ENCODE measurements around the gene PRKN.

The PRKN gene

DNA sequence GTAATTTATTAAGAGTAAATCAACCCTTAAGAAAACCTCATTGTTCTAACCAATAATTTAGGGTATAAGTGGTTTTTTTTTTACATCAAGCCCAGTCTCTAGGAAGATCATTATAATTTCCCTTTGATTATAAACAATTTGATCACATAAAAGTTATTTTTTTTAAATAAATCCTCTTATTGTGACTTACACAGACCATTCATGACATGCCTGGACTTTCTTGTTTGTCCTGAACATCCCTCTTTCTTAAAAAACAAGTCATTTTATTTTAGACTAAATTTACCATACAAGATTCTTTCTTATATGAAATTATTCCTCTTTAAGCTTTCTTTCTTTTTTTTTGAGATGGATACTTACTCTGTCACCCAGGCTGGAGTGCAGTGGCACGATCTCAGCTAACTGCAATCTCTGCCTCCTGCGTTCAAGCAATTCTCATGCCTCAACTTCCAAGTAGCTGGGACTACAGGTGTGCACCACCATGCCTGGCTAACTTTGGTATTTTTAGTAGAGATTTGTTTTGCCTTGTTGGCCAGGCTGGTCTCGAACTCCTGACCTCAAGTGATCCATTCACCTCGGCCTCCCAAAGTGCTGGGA, 1400.1 kb downstream of the PRKN start:
- H3K4me2 ChIP-seq (ENCODE audit: insufficient read depth, low read length) = no peak overlapping the region
- no peak overlapping the region for H3K4me3 ChIP-seq (ENCODE audit: low read depth in 1 of 2, low read length in 2 of 2)
- no peaks in the 10 kb centered on the region for H3K27me3 ChIP-seq (ENCODE audit: insufficient read depth, low read length, poor library complexity)
- no peak overlapping the region for H3K27ac ChIP-seq (ENCODE audit: low read length)
- H3K4me1 ChIP-seq (ENCODE audit: insufficient read depth, low read length) = no peaks in the 10 kb centered on the region
- H4K20me1 ChIP-seq (ENCODE audit: insufficient read depth, low read length) = no peaks in the 10 kb centered on the region
- DNase-seq (no peak), ATAC-seq (ENCODE audit: insufficient read depth, low read depth) (no peak)
- no peak for TF ChIP-seq EZH2 (IDR thresholded peaks at IDR 0.05; ENCODE audit: borderline replicate concordance, low read depth, low read length, severe bottlenecking)
- TF ChIP-seq, protein P1, sequence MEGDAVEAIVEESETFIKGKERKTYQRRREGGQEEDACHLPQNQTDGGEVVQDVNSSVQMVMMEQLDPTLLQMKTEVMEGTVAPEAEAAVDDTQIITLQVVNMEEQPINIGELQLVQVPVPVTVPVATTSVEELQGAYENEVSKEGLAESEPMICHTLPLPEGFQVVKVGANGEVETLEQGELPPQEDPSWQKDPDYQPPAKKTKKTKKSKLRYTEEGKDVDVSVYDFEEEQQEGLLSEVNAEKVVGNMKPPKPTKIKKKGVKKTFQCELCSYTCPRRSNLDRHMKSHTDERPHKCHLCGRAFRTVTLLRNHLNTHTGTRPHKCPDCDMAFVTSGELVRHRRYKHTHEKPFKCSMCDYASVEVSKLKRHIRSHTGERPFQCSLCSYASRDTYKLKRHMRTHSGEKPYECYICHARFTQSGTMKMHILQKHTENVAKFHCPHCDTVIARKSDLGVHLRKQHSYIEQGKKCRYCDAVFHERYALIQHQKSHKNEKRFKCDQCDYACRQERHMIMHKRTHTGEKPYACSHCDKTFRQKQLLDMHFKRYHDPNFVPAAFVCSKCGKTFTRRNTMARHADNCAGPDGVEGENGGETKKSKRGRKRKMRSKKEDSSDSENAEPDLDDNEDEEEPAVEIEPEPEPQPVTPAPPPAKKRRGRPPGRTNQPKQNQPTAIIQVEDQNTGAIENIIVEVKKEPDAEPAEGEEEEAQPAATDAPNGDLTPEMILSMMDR (IDR thresholded peaks at IDR 0.05; ENCODE audit: borderline replicate concordance, extremely low read depth, low read length, poor library complexity, severe bottlenecking) = no peak
- H2AFZ ChIP-seq (ENCODE audit: low read depth, low read length) = no peak overlapping the region
- H3K9me3 ChIP-seq (ENCODE audit: insufficient read depth, low read length, severe bottlenecking) = peaks cover 10% of the 10 kb centered on the region
- no peaks in the 10 kb centered on the region for H3K79me2 ChIP-seq (ENCODE audit: insufficient read depth, low read length)
- H3K36me3 ChIP-seq (ENCODE audit: insufficient read depth, low read length) = no peaks in the 10 kb centered on the region
- no peak overlapping the region for H3K9ac ChIP-seq (ENCODE audit: low read depth, low read length)

DNA sequence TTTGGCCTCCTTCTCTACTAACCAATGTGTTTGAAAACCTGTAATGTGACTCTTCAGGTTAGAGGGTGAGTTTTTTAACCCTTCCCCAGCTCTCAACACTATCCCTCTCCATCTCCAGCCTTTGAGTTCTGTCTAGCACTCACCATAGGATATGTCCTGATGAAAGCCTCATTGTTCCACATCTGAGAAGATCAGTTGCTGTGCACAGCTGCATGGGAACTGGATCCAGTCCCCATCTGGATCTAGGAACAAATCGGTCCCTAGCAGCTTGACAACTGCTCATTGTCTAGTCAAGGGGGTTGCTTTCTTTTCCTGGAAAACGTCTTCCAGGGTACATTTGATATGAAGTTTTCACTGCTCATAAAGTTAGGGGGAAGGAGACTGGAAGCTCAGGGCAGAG, 1408.3 kb downstream of the PRKN start:
- no peak overlapping the region for H3K9ac ChIP-seq (ENCODE audit: low read depth, low read length)
- no peak for TF ChIP-seq EZH2 (IDR thresholded peaks at IDR 0.05; ENCODE audit: borderline replicate concordance, low read depth, low read length, severe bottlenecking)
- TF ChIP-seq, protein P1 (IDR thresholded peaks at IDR 0.05; ENCODE audit: borderline replicate concordance, extremely low read depth, low read length, poor library complexity, severe bottlenecking) = no peak
- no peak for DNase-seq

DNA sequence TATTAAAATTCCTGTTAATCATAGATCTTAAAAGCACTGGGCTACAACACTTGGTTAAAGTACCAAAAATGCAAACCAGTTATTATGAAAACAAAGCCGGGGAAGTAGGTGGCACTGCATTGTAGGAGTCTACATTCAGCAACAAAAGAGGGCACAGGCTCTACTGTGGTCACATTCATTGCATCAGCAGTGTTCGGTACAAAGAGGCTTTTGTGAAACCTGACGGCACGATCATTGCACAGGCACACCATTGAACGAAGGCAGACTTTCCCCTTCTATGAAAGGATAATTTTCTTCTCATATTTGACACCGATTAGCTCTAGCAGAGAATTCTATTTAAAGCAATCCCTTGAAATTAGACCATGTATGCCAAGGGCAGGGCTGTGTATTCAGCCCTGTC, 1409.1 kb downstream of the PRKN start:
- H3K27me3 ChIP-seq (ENCODE audit: insufficient read depth, low read length, poor library complexity) = no peaks in the 10 kb centered on the region
- no peak overlapping the region for H2AFZ ChIP-seq (ENCODE audit: low read depth, low read length)
- H3K4me2 ChIP-seq (ENCODE audit: insufficient read depth, low read length) = no peak overlapping the region
- no peaks in the 10 kb centered on the region for H4K20me1 ChIP-seq (ENCODE audit: insufficient read depth, low read length)
- H3K27ac ChIP-seq (ENCODE audit: low read length) = no peak overlapping the region
- H3K9me3 ChIP-seq (ENCODE audit: insufficient read depth, low read length, severe bottlenecking) = peaks cover 10% of the 10 kb centered on the region
- TF ChIP-seq, protein P1 (IDR thresholded peaks at IDR 0.05; ENCODE audit: borderline replicate concordance, extremely low read depth, low read length, poor library complexity, severe bottlenecking) = no peak
- TF ChIP-seq EZH2 (IDR thresholded peaks at IDR 0.05; ENCODE audit: borderline replicate concordance, low read depth, low read length, severe bottlenecking) = no peak
- DNase-seq (no peak), ATAC-seq (ENCODE audit: insufficient read depth, low read depth) (no peak)
- H3K79me2 ChIP-seq (ENCODE audit: insufficient read depth, low read length) = no peaks in the 10 kb centered on the region
- H3K36me3 ChIP-seq (ENCODE audit: insufficient read depth, low read length) = no peaks in the 10 kb centered on the region
- no peak overlapping the region for H3K4me3 ChIP-seq (ENCODE audit: low read depth in 1 of 2, low read length in 2 of 2)
- no peak overlapping the region for H3K9ac ChIP-seq (ENCODE audit: low read depth, low read length)
- H3K4me1 ChIP-seq (ENCODE audit: insufficient read depth, low read length) = no peaks in the 10 kb centered on the region

More for the DNA sequence above, 1408.3 kb downstream of the PRKN start:
- no peak for ATAC-seq (ENCODE audit: insufficient read depth, low read depth)
- Histone ChIP-seq H3K27me3 (ENCODE audit: insufficient read depth, low read length, poor library complexity) (no peaks in the 10 kb centered on the region), H3K4me3 (ENCODE audit: low read depth in 1 of 2, low read length in 2 of 2) (no peak overlapping the region), H2AFZ (ENCODE audit: low read depth, low read length) (no peak overlapping the region), H3K4me1 (ENCODE audit: insufficient read depth, low read length) (no peaks in the 10 kb centered on the region), H3K36me3 (ENCODE audit: insufficient read depth, low read length) (no peaks in the 10 kb centered on the region), H3K9me3 (ENCODE audit: insufficient read depth, low read length, severe bottlenecking) (peaks cover 10% of the 10 kb centered on the region), H4K20me1 (ENCODE audit: insufficient read depth, low read length) (no peaks in the 10 kb centered on the region), H3K79me2 (ENCODE audit: insufficient read depth, low read length) (no peaks in the 10 kb centered on the region), H3K27ac (ENCODE audit: low read length) (no peak overlapping the region), H3K4me2 (ENCODE audit: insufficient read depth, low read length) (no peak overlapping the region)

All from DND-41 (cell line).